Neural crest cell (in vitro differentiated cells): ENCODE measurements around the gene CNKSR3. TPM values are rescaled to one million over a fixed set of nuclear protein-coding genes. Genes with fewer than 3 reads are reported as not detected.
A peak's percentile ranks its signal among the peaks of the same experiment; 100 is the strongest.

Source experiments
- DNase-seq: peaks from one replicate; pipeline ENCODE4 v3.0.0; 2021; ENCODE audit warnings: low read depth, mixed read lengths, low spot score
- H3K27ac Mint-ChIP-seq: one replicate; pipeline ENCODE4 v1.8.0; 2021; ENCODE audit warnings: mild to moderate bottlenecking, mixed read lengths; ENCODE audit not compliant: unreplicated experiment
- H3K27me3 Mint-ChIP-seq: 2 replicates; pipeline ENCODE4 v1.8.0; 2021; ENCODE audit warnings: low read depth, mild to moderate bottlenecking, mixed read lengths
- H3K36me3 Mint-ChIP-seq: 2 replicates; pipeline ENCODE4 v1.8.0; 2021; ENCODE audit warnings: low read depth, mild to moderate bottlenecking, mixed read lengths
- H3K4me1 Mint-ChIP-seq: 2 replicates; pipeline ENCODE4 v1.8.0; 2021; ENCODE audit warnings: mixed read lengths
- H3K4me3 Mint-ChIP-seq: one replicate; pipeline ENCODE4 v1.8.0; 2021; ENCODE audit warnings: mild to moderate bottlenecking, mixed read lengths
- H3K9me3 Mint-ChIP-seq: 2 replicates; pipeline ENCODE4 v1.8.0; 2021; ENCODE audit warnings: mixed read lengths
- total RNA-seq: library from RNA; stranded (reverse); gene quantifications from 2 replicates; pipeline ENCODE4 v1.2.1, GENCODE V29; 2021
- TF ChIP-seq, protein P1 (sequence below): fragments of 200-600 bp; sonication (generic); conservative IDR thresholded peaks from 2 replicates; pipeline ENCODE4 v1.5.0; 2021; ENCODE audit warnings: antibody characterized with exemption, mild to moderate bottlenecking

Gene CNKSR3
- total RNA-seq, 1 donor from 2014 or later: 11.7 TPM

GRCh38 chr6:154352898-154353585, 157.4 kb downstream of the CNKSR3 start:
- no peak overlapping the region for H3K27ac Mint-ChIP-seq
- no peaks in the 10 kb centered on the region for H3K36me3 Mint-ChIP-seq
- H3K4me1 Mint-ChIP-seq: peaks cover 11% of the 10 kb centered on the region
- H3K27me3 Mint-ChIP-seq: no peaks in the 10 kb centered on the region
- H3K9me3 Mint-ChIP-seq: no peaks in the 10 kb centered on the region
- H3K4me3 Mint-ChIP-seq: no peak overlapping the region
- TF ChIP-seq, protein P1, sequence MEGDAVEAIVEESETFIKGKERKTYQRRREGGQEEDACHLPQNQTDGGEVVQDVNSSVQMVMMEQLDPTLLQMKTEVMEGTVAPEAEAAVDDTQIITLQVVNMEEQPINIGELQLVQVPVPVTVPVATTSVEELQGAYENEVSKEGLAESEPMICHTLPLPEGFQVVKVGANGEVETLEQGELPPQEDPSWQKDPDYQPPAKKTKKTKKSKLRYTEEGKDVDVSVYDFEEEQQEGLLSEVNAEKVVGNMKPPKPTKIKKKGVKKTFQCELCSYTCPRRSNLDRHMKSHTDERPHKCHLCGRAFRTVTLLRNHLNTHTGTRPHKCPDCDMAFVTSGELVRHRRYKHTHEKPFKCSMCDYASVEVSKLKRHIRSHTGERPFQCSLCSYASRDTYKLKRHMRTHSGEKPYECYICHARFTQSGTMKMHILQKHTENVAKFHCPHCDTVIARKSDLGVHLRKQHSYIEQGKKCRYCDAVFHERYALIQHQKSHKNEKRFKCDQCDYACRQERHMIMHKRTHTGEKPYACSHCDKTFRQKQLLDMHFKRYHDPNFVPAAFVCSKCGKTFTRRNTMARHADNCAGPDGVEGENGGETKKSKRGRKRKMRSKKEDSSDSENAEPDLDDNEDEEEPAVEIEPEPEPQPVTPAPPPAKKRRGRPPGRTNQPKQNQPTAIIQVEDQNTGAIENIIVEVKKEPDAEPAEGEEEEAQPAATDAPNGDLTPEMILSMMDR: no peak
- DNase-seq: no peak

DNA sequence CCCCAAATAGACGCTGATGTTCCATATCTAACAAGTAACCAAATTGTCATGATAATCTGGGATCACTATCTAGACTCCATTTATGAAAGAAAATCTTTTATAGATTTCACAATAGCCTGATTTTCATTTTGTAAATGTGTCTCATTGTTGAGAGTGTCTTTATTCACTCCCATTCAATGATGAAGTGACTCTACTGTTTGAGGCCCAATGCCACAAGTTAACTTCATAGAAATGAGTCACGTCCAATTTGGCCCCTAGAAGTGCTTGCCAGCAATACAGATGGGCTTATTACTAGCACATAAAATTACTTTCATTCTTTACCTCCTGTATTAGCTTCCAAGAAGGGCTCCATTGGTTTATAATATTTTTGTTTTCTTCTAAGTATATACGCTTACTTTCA, 160.2 kb downstream of the CNKSR3 start:
- peaks cover 2% of the 10 kb centered on the region for H3K9me3 Mint-ChIP-seq
- no peaks in the 10 kb centered on the region for H3K27me3 Mint-ChIP-seq
- no peak overlapping the region for H3K27ac Mint-ChIP-seq
- DNase-seq: no peak
- H3K4me1 Mint-ChIP-seq: peaks cover 11% of the 10 kb centered on the region
- H3K4me3 Mint-ChIP-seq: no peak overlapping the region
- TF ChIP-seq, protein P1: no peak
- H3K36me3 Mint-ChIP-seq: no peaks in the 10 kb centered on the region

GRCh38 chr6:154347981-154348380, 162.5 kb downstream of the CNKSR3 start:
- Mint-ChIP-seq H3K27ac (no peak overlapping the region), H3K9me3 (peaks cover 2% of the 10 kb centered on the region), H3K4me1 (peaks cover 23% of the 10 kb centered on the region), H3K27me3 (no peaks in the 10 kb centered on the region), H3K36me3 (no peaks in the 10 kb centered on the region), H3K4me3 (no peak overlapping the region)
- DNase-seq: no peak
- TF ChIP-seq, protein P1: no peak

DNA sequence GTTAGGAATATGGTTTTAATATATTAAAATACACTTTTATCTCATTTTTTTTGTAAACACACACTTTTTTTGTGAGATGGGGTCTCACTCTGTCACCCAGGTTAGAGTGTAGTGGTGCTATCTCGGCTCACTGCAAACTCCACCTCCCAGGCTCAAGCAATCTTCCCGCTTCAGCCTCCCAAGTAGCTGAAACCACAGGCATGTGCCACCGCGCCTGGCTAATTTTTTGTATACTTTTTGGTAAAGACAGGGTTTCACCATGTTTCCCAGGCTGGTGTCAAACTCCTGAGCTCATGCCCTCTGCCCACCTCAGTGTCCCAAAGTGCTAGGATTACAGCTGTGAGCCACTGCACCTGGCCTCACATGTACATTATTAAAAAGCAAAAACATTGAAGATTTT, 164.7 kb downstream of the CNKSR3 start:
- H3K27me3 Mint-ChIP-seq: no peaks in the 10 kb centered on the region
- no peak overlapping the region for H3K27ac Mint-ChIP-seq
- peaks cover 36% of the 10 kb centered on the region for H3K4me1 Mint-ChIP-seq
- H3K36me3 Mint-ChIP-seq: no peaks in the 10 kb centered on the region
- no peak for DNase-seq
- peaks cover 2% of the 10 kb centered on the region for H3K9me3 Mint-ChIP-seq
- H3K4me3 Mint-ChIP-seq: no peak overlapping the region
- TF ChIP-seq, protein P1: no peak

- Mint-ChIP-seq H3K4me1 (peaks cover 29% of the 10 kb centered on the region), H3K27ac (no peak overlapping the region), H3K36me3 (no peaks in the 10 kb centered on the region), H3K27me3 (no peaks in the 10 kb centered on the region), H3K4me3 (no peak overlapping the region), H3K9me3 (peaks cover 2% of the 10 kb centered on the region)
- TF ChIP-seq, protein P1: peak; percentile 60
- DNase-seq: no peak
Observed at GRCh38 chr6:154343473-154344308, 166.8 kb downstream of the CNKSR3 start.
